GM19240 (cell line): ENCODE data around the gene FLT4.

Source experiments
- DNase-seq: peaks from one replicate; pipeline ENCODE4 v3.0.0; 2011; ENCODE audit warnings: low spot score; ENCODE audit not compliant: insufficient read length

FLT4 gene

GRCh38 chr5:180608572-180609310, 40.7 kb downstream of the FLT4 start:
- no peak for DNase-seq

- no peak for DNase-seq
These were observed 41.4 kb downstream of the FLT4 start for GRCh38 chr5:180607861-180608571.

GRCh38 chr5:180606215-180606785, 43.1 kb downstream of the FLT4 start:
- no peak for DNase-seq

GRCh38 chr5:180605554-180606214, 43.7 kb downstream of the FLT4 start:
- DNase-seq, result peak; percentile 69

GRCh38 chr5:180604271-180604670, 45.1 kb downstream of the FLT4 start:
- DNase-seq, result no peak

GRCh38 chr5:180603076-180603594, 46.3 kb downstream of the FLT4 start:
- no peak for DNase-seq

- no peak for DNase-seq
These were observed 46.8 kb downstream of the FLT4 start for GRCh38 chr5:180602481-180603075.

GRCh38 chr5:180601591-180602480, 47.6 kb downstream of the FLT4 start:
- no peak for DNase-seq

- no peak for DNase-seq
These were observed 48.8 kb downstream of the FLT4 start for GRCh38 chr5:180600554-180601041.

- DNase-seq, result no peak
These were observed 49.3 kb downstream of the FLT4 start for GRCh38 chr5:180599981-180600553.

- no peak for DNase-seq
These were observed 49.8 kb downstream of the FLT4 start for GRCh38 chr5:180599590-180599914.

GRCh38 chr5:180598797-180599589, 50.4 kb downstream of the FLT4 start:
- no peak for DNase-seq

GRCh38 chr5:180598316-180598701, 51.1 kb downstream of the FLT4 start:
- DNase-seq, result no peak

- no peak for DNase-seq
These were observed 52.6 kb downstream of the FLT4 start for GRCh38 chr5:180596668-180597231.

- no peak for DNase-seq
These were observed 53.2 kb downstream of the FLT4 start for GRCh38 chr5:180596115-180596667.

GRCh38 chr5:180595381-180596114, 53.9 kb downstream of the FLT4 start:
- DNase-seq, result no peak

- no peak for DNase-seq
These were observed 54.4 kb downstream of the FLT4 start for GRCh38 chr5:180595046-180595379.
